ENCODE results near the gene IGFALS. TPM values are rescaled to one million over a fixed set of nuclear protein-coding genes. Genes with fewer than 3 reads are reported as not detected.

The IGFALS gene
- total RNA-seq, 2 donors from 2014 or later, result not detected

GRCh38 chr16:1741553-1742165 lies 51.8 kb downstream of the IGFALS start:
- H3K9me3 Mint-ChIP-seq, result peaks cover 1% of the 10 kb centered on the region
- H3K4me1 ChIP-seq (ENCODE audit: control insufficient read depth, insufficient read depth, low read length), result no peaks in the 10 kb centered on the region
- H3K4me3 Mint-ChIP-seq, result no peak overlapping the region
- peaks cover 10% of the 10 kb centered on the region for H3K36me3 ChIP-seq (ENCODE audit: control insufficient read depth, insufficient read depth, low read length)
- TF ChIP-seq CTCF (conservative IDR thresholded peaks at IDR 0.05), result no peak
- 93 to 96% methylated on average over 12 to 19 of the region's 19 CpGs for WGBS, 2 experiments (ENCODE audit: insufficient coverage in 1 of 2, insufficient read length in 1 of 2)
- no peaks in the 10 kb centered on the region for H3K4me1 Mint-ChIP-seq
- H3K27me3 Mint-ChIP-seq (ENCODE audit: insufficient read depth), result no peaks in the 10 kb centered on the region
- no peak overlapping the region for H3K27ac Mint-ChIP-seq
- H3K4me3 ChIP-seq (ENCODE audit: low read length), result no peak overlapping the region
- peak overlapping the region; percentile 24 for H3K27ac ChIP-seq (ENCODE audit: low read depth, low read length)
- H3K9ac ChIP-seq (ENCODE audit: extremely low read depth, low read length, poor library complexity, severe bottlenecking), result no peak overlapping the region
- H3K27me3 ChIP-seq (ENCODE audit: control insufficient read depth, insufficient read depth, low read length, poor library complexity, severe bottlenecking), result no peaks in the 10 kb centered on the region
- H3K36me3 Mint-ChIP-seq (ENCODE audit: low read depth), result peaks cover 9% of the 10 kb centered on the region
- H3K9me3 ChIP-seq (ENCODE audit: control insufficient read depth, low read length), result peaks cover 29% of the 10 kb centered on the region
- no peak for DNase-seq

- DNase-seq, result no peak
- Histone ChIP-seq H3K4me3 (ENCODE audit: low read length) (no peak overlapping the region), H3K36me3 (ENCODE audit: control insufficient read depth, insufficient read depth, low read length) (peaks cover 10% of the 10 kb centered on the region), H3K27ac (ENCODE audit: low read depth, low read length) (peak overlapping the region; percentile 24), H3K9me3 (ENCODE audit: control insufficient read depth, low read length) (peaks cover 35% of the 10 kb centered on the region), H3K27me3 (ENCODE audit: control insufficient read depth, insufficient read depth, low read length, poor library complexity, severe bottlenecking) (no peaks in the 10 kb centered on the region), H3K9ac (ENCODE audit: extremely low read depth, low read length, poor library complexity, severe bottlenecking) (no peak overlapping the region), H3K4me1 (ENCODE audit: control insufficient read depth, insufficient read depth, low read length) (no peaks in the 10 kb centered on the region)
- no peak overlapping the region for H3K27ac Mint-ChIP-seq
- 87 to 92% methylated on average over 10 to 30 of the region's 30 CpGs for WGBS, 2 experiments (ENCODE audit: insufficient coverage in 1 of 2, insufficient read length in 1 of 2)
- peaks cover 9% of the 10 kb centered on the region for H3K36me3 Mint-ChIP-seq (ENCODE audit: low read depth)
- H3K9me3 Mint-ChIP-seq, result peaks cover 1% of the 10 kb centered on the region
- no peaks in the 10 kb centered on the region for H3K4me1 Mint-ChIP-seq
- TF ChIP-seq CTCF (conservative IDR thresholded peaks at IDR 0.05), result no peak
- H3K27me3 Mint-ChIP-seq (ENCODE audit: insufficient read depth), result no peaks in the 10 kb centered on the region
- H3K4me3 Mint-ChIP-seq, result no peak overlapping the region
Measured at GRCh38 chr16:1740781-1741490, 52.6 kb downstream of the IGFALS start.

Other genes starting within 250 kb of the IGFALS start
- 10 to 100 TPM; 43.0 to 58.9 TPM for gene IFT140, start 181.6 kb downstream of the IGFALS start, total RNA-seq
- gene CRAMP1, start 181.3 kb downstream of the IGFALS start, total RNA-seq, result 10 to 100 TPM; 29.2 to 40.0 TPM
- gene JPT2, start 115.4 kb downstream of the IGFALS start, total RNA-seq, result 100 to 1,000 TPM; 161 to 168 TPM
- 10 to 100 TPM; 76.0 to 84.0 TPM for gene MAPK8IP3, start 87.5 kb downstream of the IGFALS start, total RNA-seq
- 10 to 100 TPM; 70.3 to 73.6 TPM for gene NME3, start 22.2 kb downstream of the IGFALS start, total RNA-seq
- gene EME2, start 20.9 kb downstream of the IGFALS start, total RNA-seq, result 10 to 100 TPM; 34.3 to 64.3 TPM
- gene MRPS34, start 20.6 kb downstream of the IGFALS start, total RNA-seq, result 100 to 1,000 TPM; 137 to 164 TPM
- gene SPSB3, start 11.1 kb downstream of the IGFALS start, total RNA-seq, result 10 to 100 TPM; 28.0 to 28.1 TPM
- gene NUBP2, start 10.7 kb downstream of the IGFALS start, total RNA-seq, result 10 to 100 TPM; 61.1 to 61.5 TPM
- gene HAGH, start 33.1 kb upstream of the IGFALS start, total RNA-seq, result 10 to 100 TPM; 47.8 to 52.9 TPM
- 10 to 100 TPM; 16.6 to 16.9 TPM for gene FAHD1, start 33.5 kb upstream of the IGFALS start, total RNA-seq
- not detected for gene MEIOB, start 78.5 kb upstream of the IGFALS start, total RNA-seq
- gene HS3ST6, start 124.7 kb upstream of the IGFALS start, total RNA-seq, result not detected
- gene MSRB1, start 149.5 kb upstream of the IGFALS start, total RNA-seq, result 10 to 100 TPM; 20.6 to 23.5 TPM
- gene RPL3L, start 161.0 kb upstream of the IGFALS start, total RNA-seq, result not detected
- gene NDUFB10, start 165.8 kb upstream of the IGFALS start, total RNA-seq, result 100 to 1,000 TPM; 167 to 192 TPM
- gene RPS2, start 171.1 kb upstream of the IGFALS start, total RNA-seq, result 1,000 to 10,000 TPM; 3,064 to 3,492 TPM
- gene RNF151, start 173.2 kb upstream of the IGFALS start, total RNA-seq, result under 1 TPM in 1 of 2 donors, not detected in 1; 0.44 TPM
- gene TBL3, start 178.3 kb upstream of the IGFALS start, total RNA-seq, result 10 to 100 TPM; 43.4 to 49.7 TPM
- gene NOXO1, start 187.8 kb upstream of the IGFALS start, total RNA-seq, result under 1 TPM in 1 of 2 donors, not detected in 1; 0.42 TPM
- gene GFER, start 190.5 kb upstream of the IGFALS start, total RNA-seq, result 10 to 100 TPM; 40.3 to 45.5 TPM
- gene SYNGR3, start 196.3 kb upstream of the IGFALS start, total RNA-seq, result 10 to 100 TPM in 1 of 2 donors, 1 to 10 TPM in 1; 7.0 to 11.2 TPM
- 10 to 100 TPM; 45.6 to 49.5 TPM for gene ZNF598, start 216.1 kb upstream of the IGFALS start, total RNA-seq
- gene NPW, start 226.1 kb upstream of the IGFALS start, total RNA-seq, result 1 to 10 TPM; 1.2 to 1.9 TPM
- 10 to 100 TPM; 20.1 to 25.5 TPM for gene NHERF2, start 233.2 kb upstream of the IGFALS start, total RNA-seq

Data from endodermal cell (in vitro differentiated cells).